RPMI7951 (cell line): ENCODE results near the gene LGR5. TPM values are rescaled to one million over a fixed set of nuclear protein-coding genes. Genes with fewer than 3 reads are reported as not detected.
"Not testable (repeated sequence)": the region's sequence is repeated elsewhere in the genome, so short reads cannot be mapped to it uniquely, and the experiment has no call there.

Experiments used
- DNase-seq: peaks from one replicate; pipeline ENCODE4 v3.0.0-alpha.2; 2012; ENCODE audit warnings: low read depth
- total RNA-seq: library from RNA; depleted of rRNA; stranded (reverse); fragments of >200 nt; shearing (Covaris generic); gene quantifications from 2 replicates; pipeline ENCODE4 v1.2.3, GENCODE V29; 2014

LGR5 gene
- total RNA-seq, 1 experiment from 2014 or later = not detected

GRCh38 chr12:71475280-71475679 lies 35.7 kb downstream of the LGR5 start:
- no peak for DNase-seq

GRCh38 chr12:71476513-71476912 lies 36.9 kb downstream of the LGR5 start:
- peak; percentile 67 for DNase-seq

GRCh38 chr12:71477609-71478008 lies 38.0 kb downstream of the LGR5 start:
- no peak for DNase-seq

GRCh38 chr12:71478270-71478669 lies 38.7 kb downstream of the LGR5 start:
- DNase-seq = no peak

DNA sequence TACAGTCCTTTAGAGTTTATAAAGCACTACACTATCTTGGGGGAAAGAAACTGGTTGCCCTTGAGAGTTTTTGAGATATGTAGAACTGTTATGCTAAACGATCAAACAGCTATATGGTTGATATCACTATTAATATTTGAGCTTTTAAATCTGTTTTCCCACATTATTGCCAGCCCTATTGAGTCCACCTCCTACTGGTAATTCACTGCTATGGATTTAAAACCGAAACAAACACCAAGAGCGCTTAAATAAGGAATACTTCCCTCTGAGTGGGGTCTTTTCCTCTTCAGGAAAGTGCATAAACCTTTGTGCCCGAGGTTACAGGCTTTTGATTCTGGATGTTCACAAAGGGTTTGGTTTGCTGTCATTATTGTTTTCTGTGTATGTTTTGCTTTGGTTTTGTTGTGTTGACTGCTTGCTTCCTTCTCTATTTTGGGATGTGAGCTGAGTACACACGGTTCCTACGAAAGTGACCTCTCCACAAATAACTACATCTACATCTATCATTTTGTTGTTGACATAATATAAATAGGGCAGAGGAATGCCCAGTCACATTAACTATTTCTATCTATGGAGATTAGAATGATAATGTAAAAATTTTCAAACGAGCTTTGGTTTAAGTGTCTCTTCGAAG lies 44.8 kb downstream of the LGR5 start:
- DNase-seq = no peak

DNA sequence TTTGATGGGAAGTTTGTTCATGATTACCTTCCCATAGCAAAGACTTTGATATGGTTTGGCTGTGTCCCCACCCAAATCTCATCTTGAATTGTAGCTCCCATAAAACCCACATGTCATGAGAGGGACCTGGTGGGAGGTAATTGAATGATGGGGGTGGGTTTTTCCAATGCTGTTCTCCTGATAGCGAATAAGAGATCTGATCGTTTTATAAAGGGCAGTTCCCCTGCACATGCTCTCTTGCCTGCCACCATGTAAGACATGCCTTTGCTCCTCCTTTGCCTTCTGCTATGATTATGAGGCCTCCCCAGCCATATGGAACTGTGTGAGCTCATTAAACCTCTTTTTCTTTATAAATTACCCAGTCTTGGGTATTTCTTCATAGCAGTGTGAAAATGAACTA lies 51.2 kb downstream of the LGR5 start:
- not testable (repeated sequence) for DNase-seq

- no peak for DNase-seq
Measured at GRCh38 chr12:71492604-71493003, 53.0 kb downstream of the LGR5 start.

- no peak for DNase-seq
Measured at GRCh38 chr12:71499834-71500233, 60.2 kb downstream of the LGR5 start.

GRCh38 chr12:71503579-71504391 lies 64.2 kb downstream of the LGR5 start:
- no peak for DNase-seq

DNA sequence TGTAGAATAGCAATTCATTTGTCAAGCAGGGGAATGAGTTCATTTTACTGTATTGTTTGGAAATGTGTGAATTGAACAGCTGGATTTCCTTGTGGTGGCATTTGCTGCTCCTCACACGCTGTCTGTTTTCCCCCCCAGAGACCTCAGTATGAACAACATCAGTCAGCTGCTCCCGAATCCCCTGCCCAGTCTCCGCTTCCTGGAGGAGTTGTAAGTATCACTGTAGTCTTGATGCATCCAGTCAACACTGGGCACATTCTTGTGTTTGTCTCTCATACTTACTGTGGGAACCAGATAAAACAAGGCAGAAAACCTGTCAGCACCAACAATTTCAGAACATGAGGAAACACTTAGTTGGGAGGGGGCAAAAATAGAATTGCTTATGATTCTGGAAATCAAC lies 64.9 kb downstream of the LGR5 start:
- DNase-seq = no peak

- DNase-seq = no peak
Measured at GRCh38 chr12:71509705-71510104, 70.1 kb downstream of the LGR5 start.

DNA sequence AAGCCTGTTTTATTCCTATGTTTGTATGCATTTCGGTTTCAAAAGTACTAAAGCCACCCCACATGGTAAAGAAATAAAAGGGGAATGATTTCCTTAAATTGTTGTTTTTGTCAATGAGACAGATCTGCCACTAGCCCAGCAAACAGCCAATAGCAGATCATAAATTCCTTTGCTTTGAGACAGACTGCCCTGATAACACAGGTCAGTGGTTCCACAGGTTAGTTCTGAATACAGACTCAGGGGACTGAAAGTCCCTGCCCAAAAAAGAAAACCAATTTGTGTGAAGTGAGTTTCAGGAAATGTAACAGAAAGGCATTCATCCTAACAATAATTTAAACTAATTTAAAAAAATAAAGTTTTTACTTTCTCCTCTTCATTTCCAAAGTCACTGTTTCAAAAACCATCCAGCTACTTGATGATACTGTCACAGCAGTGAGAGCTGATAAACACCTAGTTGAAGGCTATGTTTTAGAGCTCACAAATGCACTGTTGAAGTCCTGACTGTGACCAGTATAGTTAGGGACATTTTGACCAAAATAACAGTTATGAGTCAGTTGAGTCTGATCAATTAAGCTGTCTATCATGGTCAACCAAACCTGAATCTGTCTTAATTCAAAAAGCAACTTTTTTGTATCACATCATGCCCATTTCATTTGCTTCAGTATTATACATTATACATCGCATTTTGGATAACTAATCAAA lies 77.7 kb downstream of the LGR5 start:
- DNase-seq = no peak

- no peak for DNase-seq
Measured at GRCh38 chr12:71521125-71521524, 81.5 kb downstream of the LGR5 start.

- no peak for DNase-seq
Measured at GRCh38 chr12:71524626-71525025, 85.0 kb downstream of the LGR5 start.

DNA sequence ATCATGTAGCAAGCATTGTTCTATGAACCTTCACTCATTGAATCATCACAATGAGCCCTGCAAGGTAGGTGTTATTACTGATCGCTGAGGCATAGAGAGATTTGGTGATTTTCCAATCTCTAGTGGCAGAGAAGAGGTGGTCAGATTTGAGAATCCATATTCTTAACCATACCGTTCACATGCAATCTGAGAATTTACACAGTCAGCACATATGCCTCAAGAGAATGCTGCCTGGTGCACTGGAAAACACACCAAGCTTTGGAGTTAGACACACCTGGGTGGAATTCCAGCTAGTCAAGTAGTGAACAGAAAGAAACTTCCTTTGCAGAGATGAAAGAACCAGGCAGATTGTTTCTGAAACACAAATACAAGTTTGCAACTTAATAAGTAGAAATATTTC lies 94.1 kb downstream of the LGR5 start:
- no peak for DNase-seq

DNA sequence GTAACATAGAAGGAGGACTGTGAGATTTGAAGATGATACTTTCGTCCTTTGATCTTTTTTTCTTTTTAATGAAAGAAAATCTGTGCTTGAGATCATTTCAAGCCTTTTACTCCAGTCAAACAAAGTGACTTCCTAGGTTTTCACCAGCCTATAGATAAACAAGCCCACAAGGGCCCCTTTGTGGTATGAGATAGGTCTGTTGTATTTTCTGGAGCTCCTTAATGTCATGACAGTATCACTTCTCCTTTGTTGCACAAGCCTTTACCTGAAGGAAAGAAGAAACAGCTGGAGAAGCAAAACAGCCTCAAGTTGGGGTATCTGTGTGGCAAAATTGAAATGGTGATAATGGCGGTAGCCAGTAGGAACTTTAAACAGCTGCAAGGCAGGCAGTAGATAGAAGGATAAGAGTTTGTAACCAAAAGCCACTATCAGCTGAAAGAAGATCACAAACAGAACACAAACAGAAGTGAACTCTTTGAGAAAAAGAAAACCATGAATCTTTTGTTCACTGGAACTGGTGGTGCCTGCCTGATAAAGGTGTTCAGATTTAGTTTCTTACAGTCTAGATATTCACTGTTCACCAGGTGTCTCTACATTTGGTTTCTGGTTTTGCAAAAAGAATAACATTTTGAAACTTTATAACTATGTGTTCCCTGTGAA lies 96.8 kb downstream of the LGR5 start:
- no peak for DNase-seq

DNA sequence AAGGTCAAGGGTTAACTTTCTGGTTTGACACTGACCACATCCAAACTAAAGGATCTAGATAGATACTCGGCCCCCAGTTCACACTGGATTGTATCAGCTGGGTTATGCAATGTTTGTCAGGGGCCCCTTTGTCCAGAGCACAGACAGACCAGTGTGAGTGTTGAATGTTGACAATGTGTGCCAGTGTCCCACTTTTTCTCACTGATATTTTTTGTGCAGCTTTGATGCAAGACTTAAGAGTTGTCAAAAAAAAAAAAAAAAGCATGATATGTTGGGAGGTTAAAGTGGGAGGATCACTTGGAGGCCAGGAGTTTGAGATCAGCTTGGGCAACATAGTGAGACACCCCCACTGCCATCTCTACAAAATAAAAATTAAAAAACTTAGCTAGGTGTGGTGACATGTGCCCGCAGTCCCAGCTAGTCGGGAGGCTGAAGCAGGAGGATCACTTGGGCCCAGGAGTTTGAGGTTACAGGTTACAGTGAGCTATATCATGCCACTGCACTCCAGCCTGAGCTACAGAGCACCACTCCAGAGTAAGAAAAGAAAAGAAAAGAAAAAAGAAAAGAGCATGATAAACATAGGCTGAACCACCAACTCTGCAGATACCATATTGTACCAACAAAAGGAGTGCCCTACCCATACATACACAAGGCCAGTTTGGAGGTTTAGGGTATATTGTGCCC lies 97.5 kb downstream of the LGR5 start:
- DNase-seq = no peak

DNA sequence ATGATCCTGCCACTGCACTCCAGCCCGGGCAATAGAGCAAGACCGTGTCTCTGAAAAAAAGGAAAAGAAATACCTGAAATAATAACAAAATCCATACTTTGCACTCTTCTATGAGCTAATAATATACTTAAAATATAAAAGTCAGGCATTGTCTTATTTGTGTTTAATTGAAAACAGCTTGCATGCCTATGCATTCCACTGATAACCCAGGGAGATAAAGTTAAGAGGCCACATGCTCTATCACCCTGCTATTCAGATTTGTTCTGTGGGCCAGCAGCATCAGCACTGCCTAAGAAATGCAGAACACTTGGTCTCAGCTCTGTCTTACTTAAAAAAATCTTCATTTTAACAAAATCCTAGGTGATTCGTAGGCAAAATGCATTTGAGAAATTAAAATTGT lies 99.2 kb downstream of the LGR5 start:
- no peak for DNase-seq

DNA sequence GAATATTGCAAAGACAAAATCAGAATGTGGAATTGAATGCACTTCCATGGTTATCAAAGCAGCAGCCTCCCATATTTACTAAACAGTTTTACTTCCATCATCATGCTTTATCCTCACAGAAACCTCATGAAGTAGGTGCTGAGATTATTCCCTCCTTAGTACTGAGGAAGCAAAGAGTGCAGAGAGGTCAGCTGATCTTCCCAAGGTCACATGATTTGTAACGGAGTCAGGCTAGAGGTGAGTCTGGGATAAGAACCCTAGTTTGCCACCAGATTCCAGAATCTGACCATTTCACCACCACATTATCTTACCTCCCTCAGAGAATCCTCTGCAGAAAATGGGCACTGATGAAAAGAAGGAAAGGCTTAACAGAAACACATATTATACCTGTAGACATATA lies 102.0 kb downstream of the LGR5 start:
- DNase-seq = no peak

GRCh38 chr12:71546322-71546861 lies 106.8 kb downstream of the LGR5 start:
- DNase-seq = no peak

GRCh38 chr12:71548893-71549292 lies 109.3 kb downstream of the LGR5 start:
- no peak for DNase-seq
